NCI-H82 treated with DMSO at 0.1 percent for 48 hours (cell line): ENCODE results near the gene FAM124A.
A peak's percentile ranks its signal among the peaks of the same experiment; 100 is the strongest.

Experiments
- DNase-seq: peaks from one replicate; lab custom pipeline; 2025; ENCODE audit not compliant: unreplicated experiment; lab: John Stamatoyannopoulos, UW

FAM124A gene

DNA sequence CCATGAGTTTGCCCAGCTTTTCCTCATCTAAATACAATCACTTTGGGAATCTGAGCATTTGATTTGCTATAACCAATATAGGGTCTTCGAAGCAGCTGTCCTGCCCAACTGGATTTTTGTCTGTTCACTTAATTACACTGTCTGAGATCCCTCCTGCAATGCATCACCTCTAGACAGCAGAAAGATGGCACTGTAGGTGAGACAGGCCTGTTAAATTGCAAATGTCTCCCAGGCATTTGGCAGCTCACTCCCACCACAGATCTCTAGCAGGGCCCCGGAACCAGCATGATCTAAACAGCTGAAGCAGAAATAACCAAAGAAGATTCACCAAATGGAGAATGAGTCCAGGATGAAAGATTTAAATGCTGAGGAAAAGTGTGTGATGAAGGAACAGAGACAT is 75.4 kb downstream of the FAM124A start:
- DNase-seq, result no peak

DNA sequence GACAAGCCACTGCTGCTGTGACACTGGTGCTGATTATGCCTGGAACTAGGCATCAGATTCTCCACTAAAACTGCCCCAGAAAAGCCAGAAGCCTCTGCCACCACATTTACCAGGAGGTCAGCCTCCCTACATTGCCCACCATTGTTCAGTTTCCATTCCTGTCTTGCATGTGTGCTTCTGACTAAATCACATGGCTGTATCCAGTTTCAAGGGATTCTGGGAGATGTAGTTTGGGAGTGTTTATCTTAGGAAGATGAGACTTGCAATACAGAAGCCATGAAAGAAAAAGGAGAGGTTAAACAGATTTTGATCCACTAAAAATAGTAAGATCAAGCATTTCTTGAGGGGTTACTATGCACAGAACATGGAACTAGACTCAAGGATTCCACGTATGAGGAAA is 76.6 kb downstream of the FAM124A start:
- DNase-seq, result peak; percentile 18

DNA sequence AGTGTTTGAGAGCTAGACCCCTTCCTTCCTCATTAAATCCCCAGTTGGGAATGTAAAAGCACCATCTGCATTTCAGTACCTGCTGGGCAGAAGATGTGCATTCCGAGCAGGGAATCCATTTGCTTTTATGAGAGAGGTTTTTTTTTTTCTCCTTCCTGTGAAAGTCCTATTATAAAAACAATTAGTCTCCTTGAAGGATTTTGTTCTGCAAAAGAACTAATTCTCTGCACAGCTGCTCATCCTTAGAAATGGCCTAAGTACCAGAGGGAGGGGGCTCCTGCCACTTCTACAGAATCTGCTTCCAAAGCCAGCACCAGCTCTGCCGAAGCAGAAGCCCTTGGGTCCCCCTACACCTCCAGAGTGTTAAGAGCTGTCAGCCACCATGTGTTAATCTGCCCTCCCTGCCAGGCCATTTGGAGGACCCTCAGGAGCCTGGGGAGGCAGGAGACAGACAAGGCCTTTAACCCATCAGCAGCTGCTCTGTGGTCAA is 80.9 kb downstream of the FAM124A start:
- peak; percentile 50 for DNase-seq

DNA sequence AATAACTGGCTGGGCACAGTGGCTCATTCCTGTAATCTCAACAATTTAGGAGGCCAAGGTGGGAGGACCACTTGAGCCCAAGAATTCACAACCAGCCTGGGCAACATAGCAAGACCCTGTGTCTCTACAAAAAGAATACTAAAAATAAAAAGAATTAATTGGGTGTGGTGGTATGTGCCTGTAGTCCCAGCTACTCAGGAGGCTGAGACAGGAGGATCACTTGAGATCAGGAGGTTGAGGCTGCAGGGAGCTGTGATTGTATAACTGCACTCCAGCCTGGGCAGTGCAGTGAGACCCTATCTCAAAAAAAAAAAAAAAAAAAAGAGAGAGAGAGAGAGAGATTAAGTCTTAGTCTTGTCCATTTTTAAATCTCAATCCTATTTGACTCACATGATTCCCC is 81.7 kb downstream of the FAM124A start:
- DNase-seq, result no peak

DNA sequence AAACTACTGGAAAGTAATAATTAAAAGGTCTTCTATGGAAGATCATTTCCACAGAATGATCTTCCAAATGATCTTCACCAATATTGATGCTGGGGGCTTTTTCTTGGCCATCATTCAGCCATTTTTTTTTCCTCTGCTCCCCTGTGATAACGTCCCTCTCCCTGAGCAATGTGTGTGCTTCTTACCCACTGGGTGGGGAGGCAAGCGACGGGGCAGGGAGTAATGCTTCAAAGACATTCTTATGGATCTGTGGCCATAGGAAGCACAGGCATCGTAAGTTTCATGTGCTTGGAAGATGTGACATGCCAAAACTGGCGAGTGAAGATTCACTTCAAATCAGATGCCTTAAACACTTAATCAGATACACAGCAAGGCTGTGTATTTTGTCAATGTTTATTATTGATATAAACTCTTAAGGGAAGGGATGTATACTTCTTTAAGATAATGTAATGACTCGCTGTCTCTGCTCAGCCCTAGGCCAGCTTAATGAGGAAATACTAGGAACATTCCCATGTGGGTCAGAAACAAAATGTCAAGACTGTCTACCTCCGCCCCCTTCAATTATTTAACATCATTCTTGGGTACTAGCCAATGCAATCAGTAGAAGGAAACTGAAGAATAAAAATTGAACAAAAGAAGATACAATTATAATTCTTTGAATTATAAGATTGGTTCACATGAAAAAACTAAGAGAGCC is 83.2 kb downstream of the FAM124A start:
- no peak for DNase-seq

DNA sequence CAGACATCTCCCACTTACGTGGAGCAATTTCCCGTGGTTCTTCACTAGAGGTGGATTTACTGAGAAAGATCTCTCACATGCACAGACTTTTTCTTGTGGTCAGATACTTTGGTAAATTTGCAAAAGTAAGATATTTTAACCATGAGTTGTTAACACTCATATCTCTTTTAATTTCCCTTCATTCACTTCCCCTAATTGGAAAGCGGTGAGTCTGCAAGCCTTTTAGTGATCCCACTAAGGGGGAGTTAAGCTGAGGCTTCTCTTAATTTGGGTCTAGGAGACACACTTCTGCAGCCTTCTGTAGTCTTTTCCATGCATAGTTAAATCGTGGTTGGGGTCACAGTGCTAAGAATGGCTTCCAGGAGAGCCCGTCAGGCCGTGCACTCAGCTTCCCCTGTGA is 86.6 kb downstream of the FAM124A start:
- no peak for DNase-seq

DNA sequence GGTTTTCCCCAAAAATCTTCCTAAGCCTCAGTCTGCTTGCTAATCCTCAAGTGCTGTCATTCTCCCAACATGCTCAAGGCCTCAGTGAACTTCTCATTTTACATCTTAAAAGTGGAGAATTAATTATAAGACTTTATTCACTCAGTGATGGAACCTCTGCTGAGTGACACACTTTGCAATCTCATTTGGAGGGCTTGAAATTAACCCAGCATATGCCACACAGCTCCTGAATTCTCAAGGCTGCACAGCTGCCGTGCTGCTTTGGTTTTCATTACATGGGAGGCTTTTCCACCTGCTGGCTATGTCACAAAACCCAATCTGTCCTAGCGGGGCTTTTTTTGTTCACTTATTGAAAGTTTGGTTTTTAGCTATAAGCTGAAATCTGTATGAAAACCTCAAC is 89.0 kb downstream of the FAM124A start:
- peak; percentile 97 for DNase-seq

DNA sequence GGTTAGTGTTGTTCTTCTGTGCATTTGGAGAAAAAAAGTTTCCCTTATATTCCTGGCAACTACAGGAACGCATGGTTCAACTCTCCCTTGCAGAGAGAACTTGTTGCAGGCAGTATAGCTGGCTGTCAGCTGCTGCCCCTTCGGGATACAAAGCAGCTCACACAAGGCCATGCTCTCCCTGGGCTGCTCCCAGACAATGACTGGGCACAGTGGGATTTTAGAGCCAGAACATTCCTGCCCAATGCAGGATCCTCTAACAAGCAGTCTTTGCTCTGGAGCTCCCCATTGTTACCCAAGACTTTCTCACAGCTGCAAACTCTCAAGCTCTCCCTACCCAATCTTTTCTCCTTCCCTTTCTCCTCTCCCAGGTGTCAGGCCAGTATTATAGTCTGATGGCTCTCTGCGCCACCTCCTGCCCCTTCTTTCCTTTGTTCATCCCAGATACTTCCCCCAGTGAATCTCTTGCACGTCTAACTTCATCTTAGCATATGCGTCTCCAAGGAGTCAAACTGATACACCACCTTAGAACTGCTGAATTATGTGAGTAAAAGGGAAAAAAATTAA is 89.8 kb downstream of the FAM124A start:
- no peak for DNase-seq

DNA sequence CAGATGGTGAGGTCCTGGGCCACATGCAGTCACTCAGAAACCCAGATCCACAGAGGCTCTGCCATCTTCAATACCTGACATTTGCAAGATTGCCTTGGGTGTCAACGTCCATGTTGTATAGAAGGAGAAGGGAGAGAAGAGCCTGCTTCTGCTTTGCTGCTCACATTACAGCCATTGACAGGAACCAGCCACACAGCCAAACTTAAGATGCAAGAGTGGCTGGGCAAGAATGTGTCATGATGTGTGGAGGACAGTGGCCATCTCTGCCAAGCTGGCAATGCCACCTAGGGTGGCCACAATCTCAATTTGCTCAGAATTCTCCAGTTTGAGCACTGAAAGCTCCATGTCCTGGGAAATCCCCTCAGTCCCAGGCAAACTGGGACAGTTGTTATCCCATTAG is 91.4 kb downstream of the FAM124A start:
- no peak for DNase-seq

DNA sequence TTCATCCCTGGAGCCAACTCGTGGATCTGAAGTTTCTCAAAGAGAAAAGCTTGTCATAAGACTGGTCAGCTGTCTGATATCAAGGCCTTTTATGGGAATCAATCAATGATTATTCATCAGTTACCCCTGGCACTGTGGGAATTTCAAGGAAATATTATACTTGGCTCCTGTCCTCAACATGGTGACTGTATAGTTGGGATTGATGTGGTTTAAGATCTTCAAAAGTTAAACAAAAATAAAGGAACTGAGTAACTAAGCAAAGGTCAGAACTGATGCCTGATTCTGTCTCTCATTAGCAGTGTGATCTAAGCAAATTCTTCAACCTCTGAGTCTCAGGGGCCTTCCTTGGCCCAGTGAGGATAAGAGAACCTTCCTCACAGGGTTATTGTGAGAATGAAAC is 95.1 kb downstream of the FAM124A start:
- no peak for DNase-seq

DNA sequence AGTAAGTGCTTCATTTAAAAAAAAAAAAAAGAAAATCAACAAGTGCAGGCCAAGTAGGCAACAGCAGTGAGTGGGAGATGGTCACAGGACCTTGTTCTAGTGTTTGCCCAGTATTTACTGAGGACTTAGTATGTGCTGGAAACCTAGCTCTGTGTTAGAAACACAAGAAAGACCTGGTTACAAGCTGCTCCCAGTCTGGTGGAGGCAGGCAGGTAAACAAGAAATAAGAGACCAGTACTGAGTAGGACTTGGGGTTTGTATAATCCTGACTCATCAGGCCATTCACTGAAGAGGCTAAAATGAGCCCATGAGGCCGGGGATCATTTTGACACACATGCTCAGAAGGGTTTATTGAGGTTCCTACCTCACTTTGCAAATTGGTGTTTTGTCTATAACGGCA is 95.8 kb downstream of the FAM124A start:
- no peak for DNase-seq

DNA sequence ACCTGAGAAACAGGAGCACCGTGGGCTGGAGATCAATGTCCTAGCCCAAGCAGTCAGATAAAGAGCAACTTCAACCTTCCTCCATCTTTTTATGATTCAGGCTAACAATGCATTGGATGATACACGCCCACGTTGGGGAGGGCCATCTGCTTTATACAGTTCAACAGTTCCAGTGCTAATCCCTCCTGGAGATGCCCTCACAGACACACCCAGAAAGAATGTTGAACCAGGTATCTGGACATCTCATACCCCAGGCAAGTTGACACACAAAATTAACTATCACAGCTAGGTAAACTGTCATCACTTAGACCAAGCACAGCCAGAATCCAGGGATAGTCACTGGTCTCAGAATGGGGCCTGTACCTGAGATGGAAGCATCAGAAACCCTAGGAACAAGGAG is 96.7 kb downstream of the FAM124A start:
- no peak for DNase-seq

DNA sequence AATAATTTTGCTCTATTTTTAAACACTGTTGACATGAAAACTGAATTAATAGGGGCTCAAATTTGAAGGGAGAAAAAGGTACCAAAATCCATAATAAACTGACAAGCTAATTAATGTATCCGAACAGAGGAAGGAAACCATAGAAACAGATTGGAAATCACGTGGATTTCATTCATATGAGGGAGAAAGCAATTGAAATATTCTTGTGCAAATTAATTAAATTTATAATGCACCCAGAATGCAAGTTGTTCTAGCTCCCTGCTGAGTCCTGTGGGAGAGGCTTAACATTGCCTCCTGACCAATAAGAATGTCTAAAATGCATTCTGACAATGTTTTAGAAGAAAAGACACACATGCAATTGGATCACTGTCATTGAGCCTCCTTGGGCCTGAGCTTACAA is 99.6 kb downstream of the FAM124A start:
- DNase-seq, result no peak

DNA sequence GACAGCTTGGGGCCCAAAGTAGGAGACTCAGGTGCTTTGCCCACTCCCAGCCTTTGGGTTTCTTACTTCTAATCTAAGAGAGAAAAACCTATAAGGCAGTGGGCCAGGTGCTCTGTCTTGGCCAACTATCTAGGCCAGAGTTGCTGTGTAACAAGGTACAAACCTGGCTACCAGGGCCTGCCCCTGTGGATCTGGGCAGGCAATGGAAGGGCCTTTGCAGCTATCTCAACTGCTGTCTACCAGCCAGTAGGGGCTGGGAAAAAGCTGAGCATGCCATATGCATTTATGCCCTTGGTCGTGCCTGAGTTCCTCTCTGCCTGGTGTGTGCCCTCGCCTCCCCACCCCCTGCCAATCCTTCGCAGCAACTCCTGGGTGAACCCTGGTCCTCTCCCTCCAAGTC is 100.6 kb downstream of the FAM124A start:
- DNase-seq, result no peak

DNA sequence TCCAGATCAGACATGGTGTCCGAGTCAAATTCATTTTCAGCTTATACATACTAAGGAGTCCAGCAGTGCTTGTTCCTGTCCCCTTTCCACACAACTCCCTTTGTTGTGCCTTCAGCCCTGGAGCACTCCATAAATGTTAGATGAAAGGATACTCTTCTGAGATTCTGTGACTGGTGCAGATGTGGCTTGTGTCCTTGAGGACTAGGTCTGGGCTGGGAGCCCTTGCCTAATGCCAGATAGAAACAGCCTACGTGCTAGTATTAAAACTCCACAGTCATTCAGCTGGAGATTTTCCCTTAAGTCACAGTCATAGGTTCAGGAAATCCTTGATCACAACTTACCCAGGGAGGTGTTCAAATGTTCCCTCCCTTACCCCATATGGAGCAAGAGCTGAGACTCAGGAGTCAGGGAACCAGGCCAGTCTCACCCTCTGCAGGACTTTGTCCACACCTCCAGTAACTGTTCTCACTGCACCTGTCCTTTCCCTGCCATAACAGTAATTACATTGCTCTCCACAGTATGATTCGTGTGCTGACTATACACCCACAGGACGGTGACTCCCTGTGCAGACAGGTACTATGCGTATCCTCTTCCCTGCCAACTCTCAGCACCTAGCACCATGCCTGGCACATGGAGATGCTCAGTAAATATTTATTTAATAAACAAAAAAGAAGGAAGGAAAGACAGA is 101.8 kb downstream of the FAM124A start:
- DNase-seq, result no peak

DNA sequence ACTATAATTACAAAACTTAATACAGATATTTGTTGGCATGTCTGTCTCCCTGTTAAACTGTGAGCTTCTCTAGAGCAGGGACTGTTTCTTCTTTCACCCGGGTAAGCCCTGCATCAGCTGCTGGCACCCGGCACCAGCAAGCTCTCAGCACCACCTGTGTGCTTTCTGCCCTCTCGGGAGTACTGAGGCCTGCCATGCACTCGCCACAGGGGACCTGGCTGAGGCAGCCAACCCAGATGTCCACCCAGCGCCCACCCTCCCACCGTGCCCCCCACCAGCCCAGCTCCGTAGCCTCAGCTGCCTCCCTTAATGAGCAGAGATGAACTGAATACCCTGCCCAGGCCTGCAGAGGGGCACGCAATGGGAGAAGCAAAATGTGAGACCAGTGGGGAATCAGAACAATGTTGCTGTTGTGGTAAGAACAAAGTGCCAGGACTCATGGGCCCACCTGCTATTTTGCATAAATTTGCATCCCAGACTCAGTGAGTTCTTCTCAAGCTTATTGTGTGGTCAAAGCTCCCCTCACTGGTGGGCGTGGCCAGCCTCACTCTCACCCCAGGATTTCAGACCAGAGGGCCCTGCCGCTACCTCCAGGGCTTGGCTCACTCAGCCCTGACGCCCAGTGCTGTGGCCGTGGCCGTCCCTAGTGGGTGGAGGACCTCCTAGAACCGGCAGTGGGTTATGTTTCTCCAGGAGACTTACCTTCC is 102.7 kb downstream of the FAM124A start:
- DNase-seq, result no peak

DNA sequence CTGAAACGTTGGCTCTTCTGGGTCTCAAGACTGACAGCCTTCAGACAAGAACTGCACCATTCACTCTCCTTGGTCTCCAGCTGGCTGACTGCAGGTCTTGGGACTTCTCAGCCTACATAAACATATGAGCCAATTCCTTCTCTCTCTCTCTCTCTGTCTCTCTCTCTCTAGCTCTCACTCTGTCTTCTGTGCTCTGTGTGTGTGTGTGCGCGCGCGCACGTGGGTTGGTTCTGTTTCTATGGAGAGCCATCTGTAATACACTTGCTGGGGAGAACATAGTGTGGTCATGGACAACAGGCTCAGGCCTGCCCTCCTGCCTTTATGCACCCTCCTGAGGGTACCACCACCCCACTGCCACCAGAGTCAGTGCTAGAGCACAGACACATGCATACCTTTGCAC is 103.6 kb downstream of the FAM124A start:
- no peak for DNase-seq

DNA sequence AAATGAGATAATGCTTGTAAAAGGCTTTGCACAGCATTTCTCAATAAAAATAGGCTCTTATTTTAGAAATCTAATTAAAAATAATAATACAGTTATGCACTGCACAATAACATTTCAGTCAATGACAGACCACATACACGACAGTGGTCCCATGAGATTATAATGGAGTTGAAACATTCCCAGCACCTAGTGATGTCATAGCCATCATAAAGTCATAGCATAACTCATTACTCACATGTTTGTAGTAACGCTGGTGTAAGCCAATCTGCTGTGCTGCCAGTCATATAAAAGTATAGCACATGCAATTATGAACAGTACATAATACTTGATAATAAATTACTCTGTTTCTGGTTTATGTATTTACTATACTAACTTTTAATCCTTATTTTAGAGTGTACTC is 104.6 kb downstream of the FAM124A start:
- no peak for DNase-seq

DNA sequence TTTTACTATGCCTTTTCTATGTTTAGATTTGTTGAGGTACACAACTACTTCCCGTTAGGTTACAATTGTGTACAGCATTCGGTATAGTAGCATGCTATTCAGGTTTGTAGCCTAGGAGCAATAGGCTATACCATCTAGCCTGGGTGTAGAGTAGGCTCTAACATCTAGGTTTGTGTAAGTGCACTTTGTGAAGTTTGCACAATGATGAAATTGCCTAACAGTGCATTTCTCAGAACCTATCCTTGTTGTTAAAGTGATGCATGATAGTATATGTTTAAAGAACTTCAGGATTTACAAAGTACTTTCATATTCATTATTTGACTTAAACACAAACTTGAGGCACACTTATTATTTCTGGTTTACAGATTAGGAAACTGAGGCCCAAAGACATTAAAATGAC is 105.8 kb downstream of the FAM124A start:
- DNase-seq, result no peak

DNA sequence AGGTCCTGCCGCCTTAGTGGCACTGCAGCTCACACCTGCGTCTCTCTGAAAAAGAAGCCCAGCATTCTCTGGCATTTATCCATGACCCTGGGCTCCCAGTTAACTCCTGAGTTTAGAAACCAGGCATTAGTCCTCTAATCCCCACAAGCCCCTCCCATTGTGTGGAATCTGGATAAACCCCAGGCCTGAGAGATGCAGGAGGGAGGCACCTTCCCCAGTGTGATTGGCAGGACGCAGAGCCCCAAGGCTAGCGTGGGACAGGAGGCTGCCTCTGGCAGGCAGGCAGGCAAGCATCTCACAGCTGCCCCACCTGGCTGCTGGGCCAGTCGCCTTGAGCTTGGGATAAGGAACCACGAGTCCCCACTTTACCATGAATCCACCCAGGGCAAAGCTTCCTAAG is 106.3 kb downstream of the FAM124A start:
- peak; percentile 81 for DNase-seq

DNA sequence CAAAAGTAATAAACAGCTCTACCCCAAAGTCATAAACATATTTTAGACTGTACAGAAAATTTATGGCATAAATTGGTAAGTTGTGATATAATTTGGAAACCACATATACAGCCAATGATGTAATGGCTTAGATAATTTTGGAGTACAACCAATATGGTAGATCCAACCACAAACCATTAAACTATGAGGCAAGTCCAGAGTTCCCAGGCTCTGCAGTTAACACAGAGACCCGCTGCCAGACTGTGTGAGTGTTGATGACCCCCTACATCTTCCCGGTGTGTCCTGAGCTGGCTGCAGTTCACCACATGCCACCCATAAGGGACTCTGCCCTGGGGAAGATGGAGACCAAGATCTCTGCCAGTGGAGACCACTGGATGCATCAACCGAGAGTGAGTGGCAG is 107.4 kb downstream of the FAM124A start:
- DNase-seq, result no peak

DNA sequence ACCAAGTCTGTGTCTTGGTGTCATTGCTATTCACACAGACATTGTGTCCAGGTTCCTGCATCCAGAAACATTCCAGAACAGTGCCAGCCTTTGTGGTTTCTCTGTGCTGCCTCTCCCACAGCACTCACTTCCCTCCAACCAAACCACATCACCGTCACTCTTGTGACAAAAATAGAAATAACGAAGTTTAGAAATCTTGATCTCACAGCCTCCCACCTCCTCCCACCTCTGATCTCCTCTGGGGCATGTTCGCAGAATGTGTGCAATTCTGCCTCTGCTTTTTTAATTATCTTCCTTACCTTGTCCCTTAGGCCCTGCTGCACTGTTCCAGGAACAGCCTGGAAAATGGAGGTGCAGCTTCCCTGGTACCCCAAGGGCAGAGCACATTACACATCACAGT is 108.6 kb downstream of the FAM124A start:
- DNase-seq, result no peak
